RWPE1 (cell line): ENCODE data around the gene NID1.

Experiments
- CTCF ChIA-PET: fragments of 350-600 bp; sonication (Branson Sonifier 250); formaldehyde crosslinking; extraction: SDS; loops from one replicate; lab custom pipeline; 2021; lab: Yijun Ruan, JAX
- POLR2A ChIA-PET: fragments of 400-600 bp; formaldehyde crosslinking; extraction: SDS; loops from one replicate; lab custom pipeline; 2020; ENCODE audit warnings: antibody characterized with exemption; ENCODE audit not compliant: low non-redundant PET; lab: Yijun Ruan, JAX
- DNase-seq: peaks from one replicate; pipeline ENCODE4 v3.0.0; 2012; ENCODE audit warnings: low spot score
- H3K27ac ChIP-seq: fragments of 450-650 bp; 2 replicates; pipeline ENCODE4 v1.5.1; 2017
- TF ChIP-seq, protein P1 (sequence below): fragments of 450-650 bp; conservative IDR thresholded peaks from 2 replicates; pipeline ENCODE4 v1.5.1; 2017; ENCODE audit warnings: low read depth, mild to moderate bottlenecking

Gene NID1

DNA sequence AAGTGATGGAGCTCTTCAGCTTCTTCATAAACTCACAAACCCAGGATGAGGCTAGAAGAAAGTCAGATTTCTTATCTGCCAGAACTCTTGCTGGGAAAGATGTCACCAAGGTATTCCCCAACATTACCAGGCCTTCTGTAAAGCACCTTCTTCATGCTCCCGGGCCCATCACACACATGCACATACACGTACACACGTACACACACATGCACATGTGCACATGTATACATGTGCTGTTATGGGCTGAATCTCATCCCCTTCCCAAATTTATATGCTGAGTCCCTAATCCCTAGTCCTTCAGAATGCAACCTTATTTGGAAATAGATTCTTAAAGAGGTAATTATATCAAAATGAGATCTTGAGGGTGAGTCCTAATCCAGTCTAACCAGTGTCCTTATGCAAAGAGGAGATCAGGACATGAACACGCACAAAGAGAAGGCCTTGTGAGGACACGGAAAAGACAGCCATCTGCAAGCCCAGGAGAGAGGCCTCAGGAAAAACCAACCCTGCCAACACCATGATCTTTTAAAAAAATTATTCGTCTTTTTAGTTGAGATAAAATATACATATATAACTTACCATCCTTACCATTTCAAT is 121.8 kb downstream of the NID1 start:
- no peak overlapping the region for H3K27ac ChIP-seq
- peak; percentile 18 for DNase-seq
- ChIA-PET CTCF (interaction anchor here (1.4 kb wide), 1 partner anchor 29 kb away, joined by 3 read pairs; no protein-coding TSS in a partner anchor), POLR2A (no interaction called here)
- TF ChIP-seq, protein P1, sequence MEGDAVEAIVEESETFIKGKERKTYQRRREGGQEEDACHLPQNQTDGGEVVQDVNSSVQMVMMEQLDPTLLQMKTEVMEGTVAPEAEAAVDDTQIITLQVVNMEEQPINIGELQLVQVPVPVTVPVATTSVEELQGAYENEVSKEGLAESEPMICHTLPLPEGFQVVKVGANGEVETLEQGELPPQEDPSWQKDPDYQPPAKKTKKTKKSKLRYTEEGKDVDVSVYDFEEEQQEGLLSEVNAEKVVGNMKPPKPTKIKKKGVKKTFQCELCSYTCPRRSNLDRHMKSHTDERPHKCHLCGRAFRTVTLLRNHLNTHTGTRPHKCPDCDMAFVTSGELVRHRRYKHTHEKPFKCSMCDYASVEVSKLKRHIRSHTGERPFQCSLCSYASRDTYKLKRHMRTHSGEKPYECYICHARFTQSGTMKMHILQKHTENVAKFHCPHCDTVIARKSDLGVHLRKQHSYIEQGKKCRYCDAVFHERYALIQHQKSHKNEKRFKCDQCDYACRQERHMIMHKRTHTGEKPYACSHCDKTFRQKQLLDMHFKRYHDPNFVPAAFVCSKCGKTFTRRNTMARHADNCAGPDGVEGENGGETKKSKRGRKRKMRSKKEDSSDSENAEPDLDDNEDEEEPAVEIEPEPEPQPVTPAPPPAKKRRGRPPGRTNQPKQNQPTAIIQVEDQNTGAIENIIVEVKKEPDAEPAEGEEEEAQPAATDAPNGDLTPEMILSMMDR, result no peak

DNA sequence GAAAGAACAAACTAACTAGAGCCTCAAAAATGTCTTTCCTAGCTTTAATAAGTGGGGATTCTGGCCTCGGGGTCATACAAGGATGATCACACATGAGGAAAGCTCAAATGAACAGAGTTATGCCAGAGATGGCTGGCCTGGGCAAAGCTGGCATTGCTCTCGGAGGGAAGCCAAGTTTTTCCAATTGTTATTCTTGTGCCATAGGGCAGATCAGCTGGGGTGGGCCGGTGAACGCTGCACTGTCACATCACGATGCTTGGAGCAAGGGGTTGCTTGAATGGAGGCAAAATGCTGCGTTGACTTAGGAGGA is 122.3 kb downstream of the NID1 start:
- CTCF ChIA-PET, result interaction anchor here (0.6 kb wide), 1 partner anchor 19 kb away, joined by 3 read pairs; no protein-coding TSS in a partner anchor
- TF ChIP-seq, protein P1, result no peak
- DNase-seq, result no peak
- POLR2A ChIA-PET, result no interaction called here
- no peak overlapping the region for H3K27ac ChIP-seq

DNA sequence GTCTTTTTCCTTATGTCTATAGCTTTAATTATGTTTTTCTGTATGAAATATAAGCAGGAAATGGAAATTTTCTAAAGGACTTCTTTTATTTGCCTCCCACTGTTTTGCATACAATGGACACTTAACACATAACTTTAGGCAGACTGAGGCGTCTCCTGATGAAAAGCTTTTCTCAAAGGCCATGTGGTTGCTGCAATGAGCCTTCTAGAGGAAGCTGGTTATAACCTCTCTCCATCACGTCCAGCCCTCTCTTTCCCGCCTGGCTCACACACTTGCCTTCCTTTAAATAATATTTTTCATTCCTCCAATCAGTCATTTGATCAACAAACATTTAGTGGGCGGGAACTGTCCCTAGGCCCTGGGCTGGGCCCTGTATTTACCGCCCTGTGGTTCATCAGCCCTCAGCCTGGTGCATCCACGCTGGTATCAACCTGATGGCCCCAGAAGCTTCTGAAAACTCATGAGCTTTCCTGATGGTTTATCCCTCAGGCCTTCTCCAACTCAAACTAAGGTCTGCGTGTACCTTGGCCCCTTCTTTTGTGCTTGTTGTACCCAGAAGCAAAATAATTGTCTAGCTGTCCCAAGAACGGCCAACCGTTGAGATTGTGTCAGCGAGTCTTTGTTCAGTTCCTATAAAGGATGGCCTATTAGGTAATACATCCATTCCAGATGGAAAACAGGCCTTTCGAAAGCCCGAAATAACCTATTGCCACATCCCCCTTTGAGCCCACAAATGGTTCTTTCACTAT is 122.8 kb downstream of the NID1 start:
- POLR2A ChIA-PET, result no interaction called here
- no peak for DNase-seq

DNA sequence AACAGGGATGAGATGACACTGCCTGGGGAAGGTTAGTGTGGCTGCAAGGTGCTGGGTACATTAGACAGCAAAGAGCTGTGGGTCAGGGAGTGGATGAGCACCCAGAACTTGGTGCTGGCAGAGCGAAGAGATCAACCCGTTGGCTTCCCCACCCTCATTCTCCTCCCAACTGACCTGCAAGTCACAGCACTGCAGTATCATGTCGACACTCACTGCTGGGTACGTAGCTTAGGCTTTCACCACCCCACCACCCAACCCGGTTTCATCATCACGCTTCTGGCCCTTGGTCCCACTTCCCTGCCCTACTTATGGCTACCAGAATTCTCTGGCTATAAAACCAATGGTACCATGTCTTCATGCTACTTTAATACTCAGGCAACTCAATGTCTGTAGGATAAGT is 124.6 kb downstream of the NID1 start:
- H3K27ac ChIP-seq, result no peak overlapping the region
- DNase-seq, result no peak
- POLR2A ChIA-PET, result no interaction called here
- TF ChIP-seq, protein P1, result no peak
- CTCF ChIA-PET, result interaction anchor here (0.7 to 1.2 kb wide), 2 partner anchors 31 to 75 kb away, joined by 3 to 4 read pairs; no protein-coding TSS in a partner anchor

More for the DNA sequence above, 122.8 kb downstream of the NID1 start:
- TF ChIP-seq, protein P1, result no peak
- no peak overlapping the region for H3K27ac ChIP-seq
- CTCF ChIA-PET, result interaction anchor here (0.6 to 1.0 kb wide), 3 partner anchors 20 to 39 kb away, joined by 3 read pairs; no protein-coding TSS in a partner anchor

DNA sequence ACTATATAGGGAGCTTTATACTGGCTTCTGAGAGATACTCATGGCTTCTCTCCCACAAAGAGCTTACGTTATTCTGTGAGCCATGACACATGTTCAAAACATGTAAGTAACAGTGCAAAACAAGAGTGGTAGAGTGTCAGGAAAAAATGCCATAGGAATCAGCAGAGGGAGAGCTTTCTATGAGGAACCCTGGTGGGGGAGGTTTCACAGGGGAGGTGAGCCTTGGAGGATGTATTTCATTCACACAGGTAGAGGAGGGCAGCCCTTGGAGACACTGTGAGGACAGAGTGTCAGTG is 125.5 kb downstream of the NID1 start:
- no peak for DNase-seq
- H3K27ac ChIP-seq, result no peak overlapping the region
- POLR2A ChIA-PET, result no interaction called here
- CTCF ChIA-PET, result interaction anchor here (0.7 to 1.2 kb wide), 2 partner anchors 32 to 74 kb away, joined by 3 to 4 read pairs; no protein-coding TSS in a partner anchor
- TF ChIP-seq, protein P1, result no peak

DNA sequence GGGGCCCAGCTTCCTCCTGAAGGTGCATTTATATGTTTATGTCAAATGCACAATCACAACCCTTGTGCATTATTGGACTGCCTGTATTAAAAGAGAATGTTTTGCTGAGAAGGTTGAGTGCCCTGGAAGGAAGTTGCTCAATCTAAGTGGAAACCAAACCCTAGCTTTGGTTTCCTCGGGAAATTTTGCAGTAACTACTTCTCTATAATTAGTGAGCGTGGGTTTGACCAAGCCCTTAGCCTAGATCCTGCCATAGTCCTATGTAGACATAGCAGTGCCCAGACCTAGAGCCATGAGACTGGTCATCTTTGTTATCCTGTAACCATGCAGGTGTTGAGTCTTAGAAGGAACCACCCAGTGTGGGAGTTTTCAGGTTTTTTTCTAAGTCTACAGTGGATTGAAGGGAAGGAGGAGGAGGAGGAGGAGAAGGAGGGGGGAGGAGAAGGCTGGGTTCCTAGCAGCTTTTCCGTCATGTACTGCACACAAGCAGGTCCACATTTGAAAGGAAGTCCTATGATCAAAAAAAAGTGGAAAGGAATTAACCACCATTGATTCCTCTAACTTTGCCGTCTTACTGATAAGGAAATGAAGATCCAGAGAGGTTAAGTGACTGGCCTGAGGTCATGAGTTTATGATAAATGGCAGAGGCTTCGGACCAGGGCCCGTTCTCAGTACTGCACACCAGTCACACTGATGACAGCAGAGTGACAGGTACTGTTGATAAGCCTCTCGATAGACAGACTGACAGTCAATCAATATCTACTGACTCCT is 126.0 kb downstream of the NID1 start:
- no peak for DNase-seq
- TF ChIP-seq, protein P1, result no peak
- ChIA-PET CTCF (interaction anchor here (0.6 kb wide), 1 partner anchor 13 kb away, joined by 4 read pairs; no protein-coding TSS in a partner anchor), POLR2A (no interaction called here)
- H3K27ac ChIP-seq, result no peak overlapping the region
